GM23338 (cell line): ENCODE data around the gene MLC1. TPM values are rescaled to one million over a fixed set of nuclear protein-coding genes. Genes with fewer than 3 reads are reported as not detected.

Source experiments
- ATAC-seq: fragments of 200-7000 bp; cut with Tn5 transposase; 3 replicates; pipeline ENCODE4 v1.9.1; 2020
- DNase-seq: peaks from one replicate; pipeline ENCODE4 v3.0.0-alpha.2; 2015; ENCODE audit warnings: low spot score
- H2AFZ ChIP-seq: fragments of 200-600 bp; sonication (generic); 2 replicates; pipeline ENCODE4 v1.8.0; 2016; ENCODE audit warnings: antibody characterized with exemption, mild to moderate bottlenecking, moderate library complexity
- H3F3A ChIP-seq: fragments of 200-600 bp; sonication (generic); replicated peaks from 2 replicates; pipeline ENCODE4 v1.8.0; 2017; ENCODE audit warnings: antibody characterized with exemption, mixed run types, low read depth
- H3K27ac ChIP-seq: fragments of 200-600 bp; sonication (generic); 2 replicates; pipeline ENCODE4 v1.6.1; 2016; ENCODE audit warnings: low read depth
- H3K27me3 ChIP-seq: fragments of 200-600 bp; sonication (generic); 2 replicates; pipeline ENCODE4 v1.8.0; 2016; ENCODE audit warnings: mild to moderate bottlenecking, mixed run types, moderate library complexity; ENCODE audit not compliant: insufficient read depth
- H3K36me3 ChIP-seq: fragments of 200-600 bp; sonication (generic); 2 replicates; pipeline ENCODE4 v1.8.0; 2016; ENCODE audit warnings: mild to moderate bottlenecking; ENCODE audit not compliant: insufficient read depth
- H3K4me1 ChIP-seq: fragments of 200-600 bp; sonication (generic); 2 replicates; pipeline ENCODE4 v1.8.0; 2016; ENCODE audit warnings: mild to moderate bottlenecking, moderate library complexity; ENCODE audit not compliant: insufficient read depth
- H3K4me2 ChIP-seq: fragments of 200-600 bp; sonication (generic); 2 replicates; pipeline ENCODE4 v1.7.1; 2017; ENCODE audit warnings: mixed run types
- H3K4me3 ChIP-seq: fragments of 200-600 bp; sonication (generic); 2 replicates; pipeline ENCODE4 v1.6.1; 2016; ENCODE audit warnings: mixed run types
- H3K79me2 ChIP-seq: fragments of 200-600 bp; sonication (generic); replicated peaks from 2 replicates; pipeline ENCODE4 v1.8.0; 2017; ENCODE audit warnings: mild to moderate bottlenecking; ENCODE audit not compliant: insufficient read depth
- H3K9me2 ChIP-seq: fragments of 200-600 bp; sonication (generic); 2 replicates; pipeline ENCODE4 v1.8.0; 2017; ENCODE audit not compliant: insufficient read depth
- H4K20me1 ChIP-seq: fragments of 200-600 bp; sonication (generic); replicated peaks from 2 replicates; pipeline ENCODE4 v1.8.0; 2017; ENCODE audit warnings: mild to moderate bottlenecking; ENCODE audit not compliant: insufficient read depth
- H3K27ac Mint-ChIP-seq: 2 replicates; pipeline ENCODE4 v1.8.0; 2020; ENCODE audit warnings: inconsistent platforms, mild to moderate bottlenecking, moderate library complexity, mixed read lengths
- H3K27me3 Mint-ChIP-seq: 3 replicates; pipeline ENCODE4 v1.8.0; 2022; ENCODE audit warnings: low read depth, mild to moderate bottlenecking, moderate library complexity, mixed read lengths, inconsistent platforms; ENCODE audit not compliant: insufficient read depth, poor library complexity
- H3K36me3 Mint-ChIP-seq: 3 replicates; pipeline ENCODE4 v1.8.0; 2021; ENCODE audit warnings: low read depth, mild to moderate bottlenecking, inconsistent platforms, moderate library complexity, mixed read lengths
- H3K4me1 Mint-ChIP-seq: 3 replicates; pipeline ENCODE4 v1.8.0; 2020; ENCODE audit warnings: mild to moderate bottlenecking, inconsistent platforms, mixed read lengths
- H3K4me3 Mint-ChIP-seq: 3 replicates; pipeline ENCODE4 v1.8.0; 2021; ENCODE audit warnings: moderate library complexity, mild to moderate bottlenecking, inconsistent platforms, mixed read lengths
- H3K9me3 Mint-ChIP-seq: 3 replicates; pipeline ENCODE4 v1.8.0; 2020; ENCODE audit warnings: moderate library complexity, mild to moderate bottlenecking, inconsistent platforms, mixed read lengths
- JUNB ChIP-seq: IDR thresholded peaks from one replicate; pipeline ENCODE4 v1.6.1; 2016; ENCODE audit warnings: antibody characterized with exemption; ENCODE audit not compliant: unreplicated experiment
- STAT1 ChIP-seq: IDR thresholded peaks from one replicate; pipeline ENCODE4 v1.6.1; 2016; ENCODE audit warnings: antibody characterized with exemption; ENCODE audit not compliant: unreplicated experiment
- ZNF114 ChIP-seq: fragments of 250-450 bp; sonication (Bioruptor Pico); IDR thresholded peaks from 2 replicates; pipeline ENCODE4 v1.5.0; 2020; ENCODE audit warnings: mild to moderate bottlenecking, moderate library complexity
- ZNF331 ChIP-seq: fragments of 250-450 bp; sonication (Bioruptor Pico); IDR thresholded peaks from 2 replicates; pipeline ENCODE4 v1.5.0; 2020; ENCODE audit warnings: low read depth, mild to moderate bottlenecking, moderate library complexity
- polyA plus RNA-seq: library from polyadenylated mRNA; unstranded; fragments of >200 nt; fragmentation: Nextera tagmentation; extraction: Ambion mirVana; gene quantifications from 2 replicates; pipeline ENCODE4 v1.2.1, GENCODE V29; 2016
- total RNA-seq: library from RNA; depleted of rRNA; stranded (reverse); fragments of >200 nt; shearing (Covaris generic); gene quantifications from 2 replicates; pipeline ENCODE4 v1.2.3, GENCODE V29; 2014
- TF ChIP-seq, protein P1 (sequence below): IDR thresholded peaks from one replicate; pipeline ENCODE4 v1.6.1; 2018; ENCODE audit warnings: antibody characterized with exemption; ENCODE audit not compliant: unreplicated experiment
- TF ChIP-seq, protein P2 (sequence below): IDR thresholded peaks from 2 replicates; pipeline ENCODE4 v1.6.1; 2016; ENCODE audit warnings: antibody characterized with exemption
- TF ChIP-seq, protein P3 (sequence below): fragments of 250-450 bp; sonication (Bioruptor Pico); IDR thresholded peaks from 2 replicates; pipeline ENCODE4 v1.5.0; 2020; ENCODE audit warnings: mild to moderate bottlenecking, moderate library complexity

Gene MLC1
- total and polyA plus RNA-seq, 2 experiments from 2014 or later, result not detected

DNA sequence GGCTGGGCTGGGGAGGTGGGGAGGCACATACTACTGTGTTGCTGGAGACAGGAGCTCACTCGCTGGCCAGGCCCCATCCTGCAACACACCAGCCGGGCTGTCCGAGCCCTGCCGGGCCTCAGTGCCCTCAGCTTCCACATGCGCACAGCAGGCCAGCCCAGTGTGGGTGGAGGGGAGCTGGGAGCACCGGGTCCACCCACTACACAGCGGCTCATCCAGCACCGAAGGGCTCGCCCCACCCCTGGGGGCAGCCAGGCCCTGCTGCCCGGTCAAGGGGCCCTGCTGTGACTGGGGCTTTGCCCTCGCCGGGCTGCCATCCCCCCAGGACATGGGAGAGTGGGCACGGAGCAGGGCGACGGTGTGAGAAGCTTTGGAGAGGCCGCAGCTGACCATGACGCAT, 36.4 kb downstream of the MLC1 start:
- ATAC-seq, result no peak
- no peaks in the 10 kb centered on the region for H3K4me1 ChIP-seq
- H3K27me3 ChIP-seq, result no peaks in the 10 kb centered on the region
- H3K27ac Mint-ChIP-seq, result no peak overlapping the region
- no peak overlapping the region for H3K4me3 Mint-ChIP-seq
- no peak for DNase-seq
- H3K27me3 Mint-ChIP-seq, result peaks cover 10% of the 10 kb centered on the region
- H3K9me3 Mint-ChIP-seq, result no peaks in the 10 kb centered on the region
- H4K20me1 ChIP-seq, result no peaks in the 10 kb centered on the region
- no peaks in the 10 kb centered on the region for H3K79me2 ChIP-seq
- TF ChIP-seq STAT1 (no peak), JUNB (no peak), ZNF331 (CRISPR knock-in tag) (no peak), ZNF114 (CRISPR knock-in tag) (no peak)
- TF ChIP-seq, protein P1, sequence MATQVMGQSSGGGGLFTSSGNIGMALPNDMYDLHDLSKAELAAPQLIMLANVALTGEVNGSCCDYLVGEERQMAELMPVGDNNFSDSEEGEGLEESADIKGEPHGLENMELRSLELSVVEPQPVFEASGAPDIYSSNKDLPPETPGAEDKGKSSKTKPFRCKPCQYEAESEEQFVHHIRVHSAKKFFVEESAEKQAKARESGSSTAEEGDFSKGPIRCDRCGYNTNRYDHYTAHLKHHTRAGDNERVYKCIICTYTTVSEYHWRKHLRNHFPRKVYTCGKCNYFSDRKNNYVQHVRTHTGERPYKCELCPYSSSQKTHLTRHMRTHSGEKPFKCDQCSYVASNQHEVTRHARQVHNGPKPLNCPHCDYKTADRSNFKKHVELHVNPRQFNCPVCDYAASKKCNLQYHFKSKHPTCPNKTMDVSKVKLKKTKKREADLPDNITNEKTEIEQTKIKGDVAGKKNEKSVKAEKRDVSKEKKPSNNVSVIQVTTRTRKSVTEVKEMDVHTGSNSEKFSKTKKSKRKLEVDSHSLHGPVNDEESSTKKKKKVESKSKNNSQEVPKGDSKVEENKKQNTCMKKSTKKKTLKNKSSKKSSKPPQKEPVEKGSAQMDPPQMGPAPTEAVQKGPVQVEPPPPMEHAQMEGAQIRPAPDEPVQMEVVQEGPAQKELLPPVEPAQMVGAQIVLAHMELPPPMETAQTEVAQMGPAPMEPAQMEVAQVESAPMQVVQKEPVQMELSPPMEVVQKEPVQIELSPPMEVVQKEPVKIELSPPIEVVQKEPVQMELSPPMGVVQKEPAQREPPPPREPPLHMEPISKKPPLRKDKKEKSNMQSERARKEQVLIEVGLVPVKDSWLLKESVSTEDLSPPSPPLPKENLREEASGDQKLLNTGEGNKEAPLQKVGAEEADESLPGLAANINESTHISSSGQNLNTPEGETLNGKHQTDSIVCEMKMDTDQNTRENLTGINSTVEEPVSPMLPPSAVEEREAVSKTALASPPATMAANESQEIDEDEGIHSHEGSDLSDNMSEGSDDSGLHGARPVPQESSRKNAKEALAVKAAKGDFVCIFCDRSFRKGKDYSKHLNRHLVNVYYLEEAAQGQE, result no peak
- TF ChIP-seq, protein P2, sequence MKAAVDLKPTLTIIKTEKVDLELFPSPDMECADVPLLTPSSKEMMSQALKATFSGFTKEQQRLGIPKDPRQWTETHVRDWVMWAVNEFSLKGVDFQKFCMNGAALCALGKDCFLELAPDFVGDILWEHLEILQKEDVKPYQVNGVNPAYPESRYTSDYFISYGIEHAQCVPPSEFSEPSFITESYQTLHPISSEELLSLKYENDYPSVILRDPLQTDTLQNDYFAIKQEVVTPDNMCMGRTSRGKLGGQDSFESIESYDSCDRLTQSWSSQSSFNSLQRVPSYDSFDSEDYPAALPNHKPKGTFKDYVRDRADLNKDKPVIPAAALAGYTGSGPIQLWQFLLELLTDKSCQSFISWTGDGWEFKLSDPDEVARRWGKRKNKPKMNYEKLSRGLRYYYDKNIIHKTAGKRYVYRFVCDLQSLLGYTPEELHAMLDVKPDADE, result no peak
- TF ChIP-seq, protein P3, sequence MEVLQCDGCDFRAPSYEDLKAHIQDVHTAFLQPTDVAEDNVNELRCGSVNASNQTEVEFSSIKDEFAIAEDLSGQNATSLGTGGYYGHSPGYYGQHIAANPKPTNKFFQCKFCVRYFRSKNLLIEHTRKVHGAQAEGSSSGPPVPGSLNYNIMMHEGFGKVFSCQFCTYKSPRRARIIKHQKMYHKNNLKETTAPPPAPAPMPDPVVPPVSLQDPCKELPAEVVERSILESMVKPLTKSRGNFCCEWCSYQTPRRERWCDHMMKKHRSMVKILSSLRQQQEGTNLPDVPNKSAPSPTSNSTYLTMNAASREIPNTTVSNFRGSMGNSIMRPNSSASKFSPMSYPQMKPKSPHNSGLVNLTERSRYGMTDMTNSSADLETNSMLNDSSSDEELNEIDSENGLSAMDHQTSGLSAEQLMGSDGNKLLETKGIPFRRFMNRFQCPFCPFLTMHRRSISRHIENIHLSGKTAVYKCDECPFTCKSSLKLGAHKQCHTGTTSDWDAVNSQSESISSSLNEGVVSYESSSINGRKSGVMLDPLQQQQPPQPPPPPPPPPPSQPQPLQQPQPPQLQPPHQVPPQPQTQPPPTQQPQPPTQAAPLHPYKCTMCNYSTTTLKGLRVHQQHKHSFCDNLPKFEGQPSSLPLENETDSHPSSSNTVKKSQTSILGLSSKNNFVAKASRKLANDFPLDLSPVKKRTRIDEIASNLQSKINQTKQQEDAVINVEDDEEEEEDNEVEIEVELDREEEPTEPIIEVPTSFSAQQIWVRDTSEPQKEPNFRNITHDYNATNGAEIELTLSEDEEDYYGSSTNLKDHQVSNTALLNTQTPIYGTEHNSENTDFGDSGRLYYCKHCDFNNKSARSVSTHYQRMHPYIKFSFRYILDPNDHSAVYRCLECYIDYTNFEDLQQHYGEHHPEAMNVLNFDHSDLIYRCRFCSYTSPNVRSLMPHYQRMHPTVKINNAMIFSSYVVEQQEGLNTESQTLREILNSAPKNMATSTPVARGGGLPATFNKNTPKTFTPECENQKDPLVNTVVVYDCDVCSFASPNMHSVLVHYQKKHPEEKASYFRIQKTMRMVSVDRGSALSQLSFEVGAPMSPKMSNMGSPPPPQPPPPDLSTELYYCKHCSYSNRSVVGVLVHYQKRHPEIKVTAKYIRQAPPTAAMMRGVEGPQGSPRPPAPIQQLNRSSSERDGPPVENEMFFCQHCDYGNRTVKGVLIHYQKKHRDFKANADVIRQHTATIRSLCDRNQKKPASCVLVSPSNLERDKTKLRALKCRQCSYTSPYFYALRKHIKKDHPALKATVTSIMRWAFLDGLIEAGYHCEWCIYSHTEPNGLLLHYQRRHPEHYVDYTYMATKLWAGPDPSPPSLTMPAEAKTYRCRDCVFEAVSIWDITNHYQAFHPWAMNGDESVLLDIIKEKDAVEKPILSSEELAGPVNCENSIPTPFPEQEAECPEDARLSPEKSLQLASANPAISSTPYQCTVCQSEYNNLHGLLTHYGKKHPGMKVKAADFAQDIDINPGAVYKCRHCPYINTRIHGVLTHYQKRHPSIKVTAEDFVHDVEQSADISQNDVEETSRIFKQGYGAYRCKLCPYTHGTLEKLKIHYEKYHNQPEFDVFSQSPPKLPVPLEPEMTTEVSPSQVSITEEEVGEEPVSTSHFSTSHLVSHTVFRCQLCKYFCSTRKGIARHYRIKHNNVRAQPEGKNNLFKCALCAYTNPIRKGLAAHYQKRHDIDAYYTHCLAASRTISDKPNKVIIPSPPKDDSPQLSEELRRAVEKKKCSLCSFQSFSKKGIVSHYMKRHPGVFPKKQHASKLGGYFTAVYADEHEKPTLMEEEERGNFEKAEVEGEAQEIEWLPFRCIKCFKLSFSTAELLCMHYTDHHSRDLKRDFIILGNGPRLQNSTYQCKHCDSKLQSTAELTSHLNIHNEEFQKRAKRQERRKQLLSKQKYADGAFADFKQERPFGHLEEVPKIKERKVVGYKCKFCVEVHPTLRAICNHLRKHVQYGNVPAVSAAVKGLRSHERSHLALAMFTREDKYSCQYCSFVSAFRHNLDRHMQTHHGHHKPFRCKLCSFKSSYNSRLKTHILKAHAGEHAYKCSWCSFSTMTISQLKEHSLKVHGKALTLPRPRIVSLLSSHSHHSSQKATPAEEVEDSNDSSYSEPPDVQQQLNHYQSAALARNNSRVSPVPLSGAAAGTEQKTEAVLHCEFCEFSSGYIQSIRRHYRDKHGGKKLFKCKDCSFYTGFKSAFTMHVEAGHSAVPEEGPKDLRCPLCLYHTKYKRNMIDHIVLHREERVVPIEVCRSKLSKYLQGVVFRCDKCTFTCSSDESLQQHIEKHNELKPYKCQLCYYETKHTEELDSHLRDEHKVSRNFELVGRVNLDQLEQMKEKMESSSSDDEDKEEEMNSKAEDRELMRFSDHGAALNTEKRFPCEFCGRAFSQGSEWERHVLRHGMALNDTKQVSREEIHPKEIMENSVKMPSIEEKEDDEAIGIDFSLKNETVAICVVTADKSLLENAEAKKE (CRISPR knock-in tag), result no peak
- no peak overlapping the region for H2AFZ ChIP-seq
- no peak overlapping the region for H3K27ac ChIP-seq
- no peaks in the 10 kb centered on the region for H3K36me3 ChIP-seq
- H3K4me1 Mint-ChIP-seq, result no peaks in the 10 kb centered on the region
- no peaks in the 10 kb centered on the region for H3K36me3 Mint-ChIP-seq
- H3K9me2 ChIP-seq, result no peaks in the 10 kb centered on the region
- no peak overlapping the region for H3K4me2 ChIP-seq
- no peak overlapping the region for H3K4me3 ChIP-seq
- H3F3A ChIP-seq, result no peaks in the 10 kb centered on the region
